PC-3 (cell line): ENCODE results near the gene KCNG2. TPM values are rescaled to one million over a fixed set of nuclear protein-coding genes. Genes with fewer than 3 reads are reported as not detected.

ENCODE experiments used
- ATAC-seq: fragments of 200-7000 bp; cut with Tn5 transposase; 2 replicates; pipeline ENCODE4 v1.9.1; 2020; ENCODE audit warnings: mild to moderate bottlenecking, moderate library complexity
- BruUV-seq: library from RNA; stranded (reverse); fragments of 400-500 nt; replicated peaks from 2 replicates; lab custom pipeline; 2021; lab: Mats Ljungman, UMichigan
- CTCF ChIA-PET: fragments of 300-600 bp; sonication (Branson Sonifier 250); formaldehyde crosslinking; loops from one replicate; lab custom pipeline; 2022; ENCODE audit warnings: antibody characterized with exemption; lab: Charles Lee
- POLR2A ChIA-PET: fragments of 300-600 bp; sonication (Branson Sonifier 250); formaldehyde crosslinking; loops from one replicate; lab custom pipeline; 2022; ENCODE audit warnings: antibody characterized with exemption; ENCODE audit not compliant: unreplicated experiment; lab: Charles Lee
- DNase-seq: peaks from one replicate; pipeline ENCODE4 v3.0.0-alpha.2; 2015
- H2AFZ ChIP-seq: fragments of 300-600 bp; sonication (generic); 2 replicates; pipeline ENCODE4 v1.6.0; 2016; ENCODE audit warnings: antibody characterized with exemption, low read length
- H3F3A ChIP-seq: fragments of 300-600 bp; sonication (generic); one replicate; pipeline ENCODE4 v1.6.0; 2017; ENCODE audit warnings: antibody characterized with exemption, low read length, control low read depth, mild to moderate bottlenecking; ENCODE audit not compliant: unreplicated experiment
- H3K27ac ChIP-seq: fragments of 300-600 bp; sonication (generic); 2 replicates; pipeline ENCODE4 v1.5.1; 2016; ENCODE audit warnings: mild to moderate bottlenecking, low read length
- H3K27me3 ChIP-seq: fragments of 300-600 bp; sonication (generic); 2 replicates; pipeline ENCODE4 v1.6.1; 2016; ENCODE audit warnings: low read length, mixed read lengths
- H3K36me3 ChIP-seq: fragments of 300-600 bp; sonication (generic); 2 replicates; pipeline ENCODE4 v1.6.1; 2016; ENCODE audit warnings: low read depth, mixed run types, low read length, mixed read lengths
- H3K4me1 ChIP-seq: fragments of 300-600 bp; sonication (generic); 2 replicates; pipeline ENCODE4 v1.5.1; 2016; ENCODE audit warnings: low read length; ENCODE audit not compliant: insufficient read depth
- H3K4me2 ChIP-seq: fragments of 300-600 bp; sonication (generic); 2 replicates; pipeline ENCODE4 v1.6.0; 2016; ENCODE audit warnings: low read length
- H3K4me3 ChIP-seq: fragments of 300-600 bp; sonication (generic); 2 replicates; pipeline ENCODE4 v1.5.1; 2016; ENCODE audit warnings: mild to moderate bottlenecking, low read length, mixed read lengths
- H3K79me2 ChIP-seq: fragments of 300-600 bp; sonication (generic); 2 replicates; pipeline ENCODE4 v1.6.1; 2017; ENCODE audit warnings: low read length, mixed read lengths
- H3K9ac ChIP-seq: fragments of 300-600 bp; sonication (generic); 2 replicates; pipeline ENCODE4 v1.6.0; 2016; ENCODE audit warnings: mild to moderate bottlenecking, low read length
- H3K9me2 ChIP-seq: fragments of 300-600 bp; sonication (generic); replicated peaks from 2 replicates; pipeline ENCODE4 v1.6.1; 2016; ENCODE audit warnings: mixed run types, low read length, mixed read lengths
- H3K9me3 ChIP-seq: fragments of 300-600 bp; sonication (generic); 2 replicates; pipeline ENCODE4 v1.6.1; 2016; ENCODE audit warnings: low read length, mixed read lengths
- H4K20me1 ChIP-seq: fragments of 300-600 bp; sonication (generic); 2 replicates; pipeline ENCODE4 v1.6.1; 2016; ENCODE audit warnings: low read length, mixed read lengths
- CTCF ChIP-seq: fragments of 300-600 bp; sonication (generic); conservative IDR thresholded peaks from 2 replicates; pipeline ENCODE4 v1.5.1; 2017; ENCODE audit warnings: antibody characterized with exemption, low read depth, mild to moderate bottlenecking, low read length
- EZH2 ChIP-seq: fragments of 300-600 bp; sonication (generic); IDR thresholded peaks from one replicate; pipeline ENCODE4 v1.6.1; 2017; ENCODE audit warnings: antibody characterized with exemption, mild to moderate bottlenecking, low read length; ENCODE audit not compliant: unreplicated experiment
- EZH2phosphoT487 ChIP-seq: fragments of 300-600 bp; sonication (generic); IDR thresholded peaks from 2 replicates; pipeline ENCODE4 v1.6.1; 2018; ENCODE audit warnings: mild to moderate bottlenecking, antibody characterized with exemption, low read length, borderline replicate concordance
- intact Hi-C: fragments of 100-400 bp; cut with micrococcal nuclease; formaldehyde crosslinking; loops from 2 replicates; pipeline ENCODE4 v1.9.0; 2023
- total RNA-seq: library from RNA; depleted of rRNA; stranded (reverse); fragments of >200 nt; gene quantifications from 2 replicates; pipeline ENCODE4 v1.2.3, GENCODE V29; 2014

The KCNG2 gene
- total RNA-seq, 1 experiment from 2014 or later: not detected

- Histone ChIP-seq H3K4me1 (no peaks in the 10 kb centered on the region), H3F3A (no peaks in the 10 kb centered on the region), H3K79me2 (no peaks in the 10 kb centered on the region), H3K9me3 (no peaks in the 10 kb centered on the region), H3K27ac (no peak overlapping the region), H3K4me3 (no peak overlapping the region), H4K20me1 (no peaks in the 10 kb centered on the region), H3K27me3 (peaks cover 69% of the 10 kb centered on the region), H3K4me2 (no peak overlapping the region), H3K36me3 (no peaks in the 10 kb centered on the region), H2AFZ (no peak overlapping the region), H3K9me2 (no peaks in the 10 kb centered on the region), H3K9ac (no peak overlapping the region)
- BruUV-seq: no TSS peak
- ChIA-PET CTCF (no interaction called here), POLR2A (no interaction called here)
- DNase-seq (no peak), ATAC-seq (no peak)
- no peak for TF ChIP-seq EZH2phosphoT487
- no peak for TF ChIP-seq EZH2
- TF ChIP-seq CTCF: no peak
- intact Hi-C loops: no loop called here
These were observed 26.9 kb upstream of the KCNG2 start for GRCh38 chr18:79770826-79771225.

- no peak overlapping the region for H3K4me3 ChIP-seq
- H3K27ac ChIP-seq: no peak overlapping the region
- no peaks in the 10 kb centered on the region for H3K79me2 ChIP-seq
- no TSS peak for BruUV-seq
- H3K9ac ChIP-seq: no peak overlapping the region
- CTCF ChIA-PET: no interaction called here
- H4K20me1 ChIP-seq: no peaks in the 10 kb centered on the region
- intact Hi-C loops: no loop called here
- H3K36me3 ChIP-seq: no peaks in the 10 kb centered on the region
- no peak for DNase-seq
- no peaks in the 10 kb centered on the region for H3K4me1 ChIP-seq
- no peak overlapping the region for H2AFZ ChIP-seq
- POLR2A ChIA-PET: no interaction called here
- H3K9me2 ChIP-seq: no peaks in the 10 kb centered on the region
- no peaks in the 10 kb centered on the region for H3F3A ChIP-seq
- H3K9me3 ChIP-seq: no peaks in the 10 kb centered on the region
- H3K4me2 ChIP-seq: no peak overlapping the region
- H3K27me3 ChIP-seq: peaks cover 68% of the 10 kb centered on the region
- ATAC-seq: no peak
- TF ChIP-seq CTCF: no peak
- TF ChIP-seq EZH2phosphoT487: no peak
- no peak for TF ChIP-seq EZH2
These were observed 26.2 kb upstream of the KCNG2 start for GRCh38 chr18:79771446-79772107.

DNA sequence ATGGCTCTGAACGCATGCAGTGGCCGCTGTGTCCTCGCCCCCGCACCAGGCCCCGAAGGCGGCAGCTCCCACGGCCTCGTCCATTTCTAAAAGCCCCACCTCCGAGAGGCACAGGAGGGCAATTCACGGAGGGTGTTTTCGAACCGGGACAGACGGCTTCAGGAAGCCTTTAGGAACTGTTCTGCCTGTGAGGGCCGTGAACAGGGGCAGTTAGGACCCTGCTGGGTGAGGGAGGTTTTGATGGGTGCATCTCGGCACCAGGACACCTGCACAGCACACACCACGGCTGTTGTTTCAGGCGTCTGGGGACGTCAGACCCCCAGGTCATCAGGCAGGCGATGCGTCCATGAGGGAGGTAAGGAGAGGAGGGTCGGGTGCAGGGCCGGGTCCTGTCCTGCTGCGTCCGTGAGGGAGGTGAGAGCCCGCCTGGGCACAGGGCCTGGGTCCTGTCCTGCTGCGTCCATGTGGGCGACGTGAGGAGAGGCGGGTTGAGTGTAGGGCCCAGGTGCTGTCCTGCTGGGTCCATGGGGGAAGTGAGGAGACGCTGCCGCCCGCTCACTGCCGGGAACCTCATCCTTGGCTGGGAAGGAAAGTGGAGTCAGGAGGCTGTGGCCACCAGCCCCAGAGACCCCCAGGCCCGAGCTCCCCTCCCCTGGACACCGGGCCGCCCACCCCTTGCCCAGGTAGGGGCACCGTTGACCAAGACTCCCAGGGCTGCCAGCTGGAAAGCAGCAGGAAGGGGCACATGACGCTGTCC is 25.5 kb upstream of the KCNG2 start:
- peaks cover 68% of the 10 kb centered on the region for H3K27me3 ChIP-seq

More for the DNA sequence above, 25.5 kb upstream of the KCNG2 start:
- BruUV-seq: no TSS peak
- intact Hi-C loops: no loop called here
- Histone ChIP-seq H3K9me3 (no peaks in the 10 kb centered on the region), H2AFZ (no peak overlapping the region), H3K27ac (no peak overlapping the region), H3K9me2 (no peaks in the 10 kb centered on the region), H3K9ac (no peak overlapping the region), H3K4me3 (no peak overlapping the region), H3K4me1 (no peaks in the 10 kb centered on the region), H3K79me2 (no peaks in the 10 kb centered on the region), H3K4me2 (no peak overlapping the region), H3F3A (no peaks in the 10 kb centered on the region), H4K20me1 (no peaks in the 10 kb centered on the region), H3K36me3 (no peaks in the 10 kb centered on the region)
- DNase-seq (no peak), ATAC-seq (no peak)
- CTCF ChIA-PET: no interaction called here
- POLR2A ChIA-PET: no interaction called here
- TF ChIP-seq CTCF: no peak
